HG03095 (cell line): ENCODE measurements around the gene LRRK1.
"Not testable (repeated sequence)": the region's sequence is repeated elsewhere in the genome, so short reads cannot be mapped to it uniquely, and the experiment has no call there.

Experiments used
- ATAC-seq: cut with Tn5 transposase; IDR thresholded peaks from one replicate; pipeline ENCODE4 v1.9.1; 2021; ENCODE audit warnings: moderate library complexity; ENCODE audit not compliant: unreplicated experiment

LRRK1 gene

GRCh38 chr15:101088271-101088670 lies 169.1 kb downstream of the LRRK1 start:
- ATAC-seq: no peak

- no peak for ATAC-seq
Measured at GRCh38 chr15:101088788-101089578, 169.8 kb downstream of the LRRK1 start.

GRCh38 chr15:101089579-101090427 lies 170.6 kb downstream of the LRRK1 start:
- ATAC-seq: no peak

- ATAC-seq: no peak
Measured at GRCh38 chr15:101090428-101090790, 171.3 kb downstream of the LRRK1 start.

- ATAC-seq: no peak
Measured at GRCh38 chr15:101091080-101092017, 172.2 kb downstream of the LRRK1 start.

- ATAC-seq: no peak
Measured at GRCh38 chr15:101092156-101092866, 173.2 kb downstream of the LRRK1 start.

- no peak for ATAC-seq
Measured at GRCh38 chr15:101092867-101093202, 173.7 kb downstream of the LRRK1 start.

- ATAC-seq: no peak
Measured at GRCh38 chr15:101093958-101094357, 174.8 kb downstream of the LRRK1 start.

GRCh38 chr15:101095796-101096406 lies 176.7 kb downstream of the LRRK1 start:
- not testable (repeated sequence) for ATAC-seq

- no peak for ATAC-seq
Measured at GRCh38 chr15:101097111-101097510, 178.0 kb downstream of the LRRK1 start.

- ATAC-seq: no peak
Measured at GRCh38 chr15:101099183-101099582, 180.0 kb downstream of the LRRK1 start.

- ATAC-seq: no peak
Measured at GRCh38 chr15:101100118-101100517, 181.0 kb downstream of the LRRK1 start.

- ATAC-seq: no peak
Measured at GRCh38 chr15:101100593-101101442, 181.7 kb downstream of the LRRK1 start.

GRCh38 chr15:101101676-101102075 lies 182.5 kb downstream of the LRRK1 start:
- ATAC-seq: no peak

- no peak for ATAC-seq
Measured at GRCh38 chr15:101102746-101103145, 183.6 kb downstream of the LRRK1 start.

GRCh38 chr15:101103598-101103997 lies 184.4 kb downstream of the LRRK1 start:
- ATAC-seq: no peak

GRCh38 chr15:101104141-101104540 lies 185.0 kb downstream of the LRRK1 start:
- ATAC-seq: no peak

GRCh38 chr15:101105059-101105891 lies 186.1 kb downstream of the LRRK1 start:
- ATAC-seq: no peak
